ENCODE results near the gene ANKDD1B. TPM values are rescaled to one million over a fixed set of nuclear protein-coding genes. Genes with fewer than 3 reads are reported as not detected.
"Not testable (repeated sequence)": the region's sequence is repeated elsewhere in the genome, so short reads cannot be mapped to it uniquely, and the experiment has no call there.

Gene ANKDD1B
- total RNA-seq, 6 experiments from 2014 or later: 0.17 to 0.26 TPM; not detected in 4

DNA sequence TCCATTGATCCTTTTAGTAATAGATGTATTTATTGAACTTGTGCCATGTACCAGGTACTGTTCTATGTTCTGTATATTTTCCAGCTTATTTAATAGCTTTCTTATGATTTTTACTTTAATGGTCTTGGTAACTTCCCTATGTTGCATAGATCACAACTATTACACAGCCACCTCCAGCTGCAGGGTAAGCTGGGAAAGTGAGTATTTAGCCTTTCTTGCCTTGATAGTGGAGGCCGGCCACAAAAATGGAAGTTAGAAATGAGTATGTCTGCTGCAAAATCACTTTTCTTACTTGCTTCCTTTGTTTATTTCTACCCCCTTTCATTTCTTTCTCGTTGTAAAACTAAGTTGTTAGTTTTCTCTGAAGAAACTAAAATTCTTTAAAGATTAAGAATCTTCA is 43.1 kb upstream of the ANKDD1B start:
- Histone ChIP-seq H3K9me3 (no peaks in the 10 kb centered on the region), H3K4me1 (no peaks in the 10 kb centered on the region), H3K4me3 (no peak overlapping the region), H3K36me3 (peaks cover 0 to 8% (median 0%) of the 10 kb centered on the region in 4 donors), H3K27ac (no peak overlapping the region), H3K27me3 (no peaks in the 10 kb centered on the region)
- no peak for ATAC-seq
- TF ChIP-seq CTCF (IDR thresholded peaks at IDR 0.05) (no peak), POLR2A (IDR thresholded peaks at IDR 0.05) (no peak)
- WGBS (ENCODE audit: insufficient coverage, low coverage, low lambda C conversion rate, missing lambda C conversion rate): 79% methylated on average over 2 of the region's 2 CpGs
- no peak for DNase-seq
- intact Hi-C loops (cut with DNase I): no loop called here

DNA sequence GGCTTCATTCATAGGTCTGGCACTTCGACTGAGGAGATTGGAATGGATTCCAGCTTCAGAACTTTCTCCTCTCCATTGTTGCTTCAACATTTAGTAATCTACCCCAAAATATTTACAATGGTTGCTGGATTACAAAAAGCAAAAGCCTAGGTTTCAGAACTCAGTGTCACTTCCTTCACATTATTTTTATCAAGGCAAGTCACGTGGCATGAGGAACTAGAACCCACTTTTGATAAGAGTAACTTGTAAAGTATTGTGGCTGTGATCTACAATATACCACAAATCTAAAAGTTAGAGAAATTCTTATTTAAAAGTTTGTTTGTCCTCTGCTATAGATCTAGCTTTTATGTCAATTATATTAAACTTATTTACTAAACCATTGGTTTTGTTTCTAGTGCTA is 39.7 kb upstream of the ANKDD1B start:
- Histone ChIP-seq H3K4me3 (no peak overlapping the region), H3K9me3 (no peaks in the 10 kb centered on the region), H3K27ac (no peak overlapping the region), H3K36me3 (peaks cover 0 to 8% (median 0%) of the 10 kb centered on the region in 4 donors), H3K27me3 (no peaks in the 10 kb centered on the region), H3K4me1 (no peaks in the 10 kb centered on the region)
- no peak for DNase-seq
- ATAC-seq: no peak
- WGBS (ENCODE audit: insufficient coverage, low coverage, low lambda C conversion rate, missing lambda C conversion rate): 69% methylated on average over 2 of the region's 2 CpGs
- TF ChIP-seq CTCF (IDR thresholded peaks at IDR 0.05) (no peak), POLR2A (IDR thresholded peaks at IDR 0.05) (no peak)
- intact Hi-C loops (cut with DNase I): no loop called here

DNA sequence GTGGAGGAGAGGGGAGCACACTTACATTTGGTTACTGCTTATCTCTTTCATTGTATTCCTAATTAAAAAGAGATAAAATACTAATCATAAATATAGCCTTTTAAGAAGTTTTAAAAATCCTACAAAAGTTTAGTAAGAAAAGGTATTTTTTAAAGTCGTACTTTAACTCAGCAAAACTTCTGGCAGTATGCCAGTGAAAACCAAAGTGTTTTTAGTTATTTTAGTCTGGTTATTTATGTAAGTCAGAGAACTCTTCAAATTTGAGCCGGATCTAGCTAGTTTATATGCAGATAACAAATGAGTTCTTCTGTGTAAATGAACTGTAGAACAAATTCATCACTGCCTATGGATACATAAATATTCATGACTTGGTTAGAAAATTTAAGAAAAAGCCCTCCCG is 36.5 kb upstream of the ANKDD1B start:
- no peak for DNase-seq
- intact Hi-C loops (cut with DNase I): no loop called here
- Histone ChIP-seq H3K36me3 (peaks cover 0 to 7% (median 0%) of the 10 kb centered on the region in 4 donors), H3K4me1 (no peaks in the 10 kb centered on the region), H3K4me3 (no peak overlapping the region), H3K9me3 (no peaks in the 10 kb centered on the region), H3K27me3 (no peaks in the 10 kb centered on the region), H3K27ac (no peak overlapping the region)
- WGBS (ENCODE audit: insufficient coverage, low coverage, low lambda C conversion rate, missing lambda C conversion rate): 73% methylated on average over 3 of the region's 3 CpGs
- no peak for TF ChIP-seq POLR2A (IDR thresholded peaks at IDR 0.05)
- no peak for TF ChIP-seq CTCF (IDR thresholded peaks at IDR 0.05)
- ATAC-seq: no peak

- intact Hi-C loops (cut with DNase I); H3K9me3 ChIP-seq: not testable (repeated sequence)
These were observed 33.0 kb upstream of the ANKDD1B start for GRCh38 chr5:75578280-75578679.

GRCh38 chr5:75584641-75585040 is 26.6 kb upstream of the ANKDD1B start:
- no peaks in the 10 kb centered on the region for H3K9me3 ChIP-seq
- no peaks in the 10 kb centered on the region for H3K4me1 ChIP-seq
- DNase-seq: no peak
- intact Hi-C loops (cut with DNase I): no loop called here
- H3K36me3 ChIP-seq: peaks cover 0 to 14% (median 6%) of the 10 kb centered on the region in 4 donors
- no peak overlapping the region for H3K27ac ChIP-seq
- no peaks in the 10 kb centered on the region for H3K27me3 ChIP-seq
- no peak for ATAC-seq
- WGBS (ENCODE audit: insufficient coverage, low coverage, low lambda C conversion rate, missing lambda C conversion rate): 100% methylated on average over 2 of the region's 2 CpGs
- no peak overlapping the region for H3K4me3 ChIP-seq
- TF ChIP-seq POLR2A (IDR thresholded peaks at IDR 0.05) (no peak), CTCF (IDR thresholded peaks at IDR 0.05) (peak in 2 of 4 donors; percentile 17 to 27)

More at GRCh38 chr5:75578280-75578679, 33.0 kb upstream of the ANKDD1B start:
- not testable (repeated sequence) for H3K27me3 ChIP-seq, H3K4me1 ChIP-seq, DNase-seq, H3K4me3 ChIP-seq, ATAC-seq, H3K27ac ChIP-seq
- 93% methylated on average over 8 of the region's 8 CpGs for WGBS (ENCODE audit: insufficient coverage, low coverage, low lambda C conversion rate, missing lambda C conversion rate)
- H3K36me3 ChIP-seq: peaks cover 0 to 16% (median 4%) of the 10 kb centered on the region in 4 donors

Measured in right lobe of liver (tissue), 6 donors.